ENCODE results near the gene MTSS2. TPM values are rescaled to one million over a fixed set of nuclear protein-coding genes. Genes with fewer than 3 reads are reported as not detected.

The MTSS2 gene
- total and polyA plus RNA-seq, 4 experiments from 2014 or later = 1.8 to 1.9 TPM; not detected in 2

GRCh38 chr16:70686376-70687101 lies 686 bp upstream of the MTSS2 start:
- peaks cover 0 to 2% of the 10 kb centered on the region in 2 donors for H3K36me3 Mint-ChIP-seq
- Histone ChIP-seq H3K27me3 (ENCODE audit: insufficient read depth, low read length) (peaks cover 5% of the 10 kb centered on the region), H3K4me3 (ENCODE audit: low read length in 2 of 2) (no peak overlapping the region), H3K36me3 (ENCODE audit: insufficient read depth, low read length) (no peaks in the 10 kb centered on the region), H3K4me1 (ENCODE audit: insufficient read depth, low read length) (peaks cover 7% of the 10 kb centered on the region), H3K9me3 (ENCODE audit: control insufficient read depth in 1 of 2, low read length in 2 of 2) (no peaks in the 10 kb centered on the region), H3K27ac (ENCODE audit: low read depth, low read length) (no peak overlapping the region)
- DNase-seq = no peak
- intact Hi-C loops (cut with micrococcal nuclease) = loop anchor here (5.0 kb wide), 1 partner anchor 51 kb away; no protein-coding TSS in a partner anchor
- H3K4me3 Mint-ChIP-seq = peak overlapping the region; percentile 10 to 70 (median 62)
- POLR2A ChIA-PET (ENCODE audit: partially characterized antibody) = no interaction called here
- peak overlapping the region in 1 of 7 donors; percentile 46 for H3K27ac Mint-ChIP-seq
- H3K27me3 Mint-ChIP-seq = peaks cover 13 to 16% of the 10 kb centered on the region in 2 donors
- peaks cover 0 to 8% (median 3%) of the 10 kb centered on the region in 4 donors for H3K4me1 Mint-ChIP-seq
- H3K9me3 Mint-ChIP-seq = no peaks in the 10 kb centered on the region
- CTCF ChIA-PET (ENCODE audit: partially characterized antibody) = interaction anchor here (0.6 kb wide), 1 partner anchor 97 kb away, joined by 3 read pairs; no protein-coding TSS in a partner anchor

- Histone ChIP-seq H3K27me3 (ENCODE audit: insufficient read depth, low read length) (peaks cover 5% of the 10 kb centered on the region), H3K27ac (ENCODE audit: low read depth, low read length) (no peak overlapping the region), H3K36me3 (ENCODE audit: insufficient read depth, low read length) (no peaks in the 10 kb centered on the region), H3K4me3 (ENCODE audit: low read length in 2 of 2) (no peak overlapping the region), H3K4me1 (ENCODE audit: insufficient read depth, low read length) (peaks cover 7% of the 10 kb centered on the region), H3K9me3 (ENCODE audit: control insufficient read depth in 1 of 2, low read length in 2 of 2) (no peaks in the 10 kb centered on the region)
- Mint-ChIP-seq H3K4me1 (peaks cover 0 to 8% (median 3%) of the 10 kb centered on the region in 4 donors), H3K36me3 (no peaks in the 10 kb centered on the region), H3K4me3 (peak overlapping the region in 2 of 8 donors; percentile 20 to 21), H3K27me3 (peaks cover 13 to 16% of the 10 kb centered on the region in 2 donors), H3K9me3 (peaks cover 0 to 2% (median 0%) of the 10 kb centered on the region in 8 donors), H3K27ac (no peak overlapping the region)
- POLR2A ChIA-PET (ENCODE audit: partially characterized antibody) = no interaction called here
- intact Hi-C loops (cut with micrococcal nuclease) = loop anchor here (5.0 kb wide), 1 partner anchor 52 kb away; no protein-coding TSS in a partner anchor
- CTCF ChIA-PET (ENCODE audit: partially characterized antibody) = no interaction called here
- peak in 1 of 5 donors; percentile 22 for DNase-seq
Measured at GRCh38 chr16:70685061-70685937, 554 bp downstream of the MTSS2 start.

GRCh38 chr16:70684146-70685060 lies 1.4 kb downstream of the MTSS2 start:
- intact Hi-C loops (cut with micrococcal nuclease) = loop anchor here (5.0 kb wide), 1 partner anchor 53 kb away; no protein-coding TSS in a partner anchor
- DNase-seq = no peak
- no peaks in the 10 kb centered on the region for H3K36me3 ChIP-seq (ENCODE audit: insufficient read depth, low read length)
- POLR2A ChIA-PET (ENCODE audit: partially characterized antibody) = no interaction called here
- no peaks in the 10 kb centered on the region for H3K9me3 ChIP-seq (ENCODE audit: control insufficient read depth in 1 of 2, low read length in 2 of 2)
- CTCF ChIA-PET (ENCODE audit: partially characterized antibody) = no interaction called here
- H3K4me3 Mint-ChIP-seq = peak overlapping the region in 4 of 8 donors; percentile 6 to 45 (median 24)
- peaks cover 0 to 8% (median 3%) of the 10 kb centered on the region in 4 donors for H3K4me1 Mint-ChIP-seq
- peaks cover 13 to 16% of the 10 kb centered on the region in 2 donors for H3K27me3 Mint-ChIP-seq
- peaks cover 0 to 2% (median 0%) of the 10 kb centered on the region in 8 donors for H3K9me3 Mint-ChIP-seq
- peaks cover 7% of the 10 kb centered on the region for H3K4me1 ChIP-seq (ENCODE audit: insufficient read depth, low read length)
- H3K36me3 Mint-ChIP-seq = no peaks in the 10 kb centered on the region
- no peak overlapping the region for H3K4me3 ChIP-seq (ENCODE audit: low read length in 2 of 2)
- peaks cover 5% of the 10 kb centered on the region for H3K27me3 ChIP-seq (ENCODE audit: insufficient read depth, low read length)
- no peak overlapping the region for H3K27ac ChIP-seq (ENCODE audit: low read depth, low read length)
- no peak overlapping the region for H3K27ac Mint-ChIP-seq

GRCh38 chr16:70683146-70683944 lies 2.5 kb downstream of the MTSS2 start:
- Histone ChIP-seq H3K27ac (ENCODE audit: low read depth, low read length) (no peak overlapping the region), H3K36me3 (ENCODE audit: insufficient read depth, low read length) (no peaks in the 10 kb centered on the region), H3K27me3 (ENCODE audit: insufficient read depth, low read length) (peaks cover 5% of the 10 kb centered on the region), H3K4me1 (ENCODE audit: insufficient read depth, low read length) (peaks cover 7% of the 10 kb centered on the region), H3K9me3 (ENCODE audit: control insufficient read depth in 1 of 2, low read length in 2 of 2) (no peaks in the 10 kb centered on the region), H3K4me3 (ENCODE audit: low read length in 2 of 2) (no peak overlapping the region)
- peak in 1 of 5 donors; percentile 10 for DNase-seq
- H3K27me3 Mint-ChIP-seq = peaks cover 13 to 16% of the 10 kb centered on the region in 2 donors
- ChIA-PET CTCF (ENCODE audit: partially characterized antibody) (no interaction called here), POLR2A (ENCODE audit: partially characterized antibody) (no interaction called here)
- peaks cover 0 to 2% (median 0%) of the 10 kb centered on the region in 8 donors for H3K9me3 Mint-ChIP-seq
- intact Hi-C loops (cut with micrococcal nuclease) = no loop called here
- no peak overlapping the region for H3K27ac Mint-ChIP-seq
- H3K4me1 Mint-ChIP-seq = peaks cover 0 to 8% (median 4%) of the 10 kb centered on the region in 4 donors
- no peaks in the 10 kb centered on the region for H3K36me3 Mint-ChIP-seq
- H3K4me3 Mint-ChIP-seq = peak overlapping the region in 1 of 8 donors; percentile 49

- Histone ChIP-seq H3K36me3 (ENCODE audit: insufficient read depth, low read length) (no peaks in the 10 kb centered on the region), H3K4me1 (ENCODE audit: insufficient read depth, low read length) (peaks cover 7% of the 10 kb centered on the region), H3K9me3 (ENCODE audit: control insufficient read depth in 1 of 2, low read length in 2 of 2) (no peaks in the 10 kb centered on the region), H3K4me3 (ENCODE audit: low read length in 2 of 2) (no peak overlapping the region), H3K27me3 (ENCODE audit: insufficient read depth, low read length) (peaks cover 5% of the 10 kb centered on the region), H3K27ac (ENCODE audit: low read depth, low read length) (no peak overlapping the region)
- intact Hi-C loops (cut with micrococcal nuclease) = no loop called here
- Mint-ChIP-seq H3K27ac (no peak overlapping the region), H3K36me3 (no peaks in the 10 kb centered on the region), H3K9me3 (peaks cover 0 to 2% (median 0%) of the 10 kb centered on the region in 8 donors), H3K4me3 (peak overlapping the region in 2 of 8 donors; percentile 15 to 49), H3K27me3 (peaks cover 12 to 16% of the 10 kb centered on the region in 2 donors), H3K4me1 (peaks cover 0 to 8% (median 4%) of the 10 kb centered on the region in 4 donors)
- ChIA-PET CTCF (ENCODE audit: partially characterized antibody) (no interaction called here), POLR2A (ENCODE audit: partially characterized antibody) (no interaction called here)
- no peak for DNase-seq
Measured at GRCh38 chr16:70682239-70683145, 3.4 kb downstream of the MTSS2 start.

Measured in CD4-positive, alpha-beta memory T cell (primary cell).